T-helper 2 cell treated with Interferon-gamma antibody and Interleukin-4, amounts not matched to agents 100 ng/mL and 5 ng/mL, for 36 hours (primary cell): ENCODE data around the gene GAS2L1. TPM values are rescaled to one million over a fixed set of nuclear protein-coding genes. Genes with fewer than 3 reads are reported as not detected.

ENCODE experiments used
- total RNA-seq: library from RNA; stranded (reverse); gene quantifications from 2 replicates; pipeline ENCODE4 v1.2.3, GENCODE V29; 2022

GAS2L1 gene
- total RNA-seq, 1 donor from 2014 or later: 3.6 TPM

Other genes with a start within 250 kb of the GAS2L1 start
- gene C22orf31, start 244.8 kb upstream of the GAS2L1 start, total RNA-seq: not detected in 2 replicates
- gene KREMEN1, start 233.6 kb upstream of the GAS2L1 start, total RNA-seq: 0.05 and 0.23 TPM in 2 replicates
- 0.14 and 0.39 TPM in 2 replicates for gene EMID1, start 100.8 kb upstream of the GAS2L1 start, total RNA-seq
- 37.3 and 39.6 TPM in 2 replicates for gene RHBDD3, start 38.7 kb upstream of the GAS2L1 start, total RNA-seq
- 376 and 400 TPM in 2 replicates for gene EWSR1, start 38.4 kb upstream of the GAS2L1 start, total RNA-seq
- gene RASL10A, start 9.0 kb downstream of the GAS2L1 start, total RNA-seq: 0.45 and 0.64 TPM in 2 replicates
- gene AP1B1, start 81.9 kb downstream of the GAS2L1 start, total RNA-seq: 82.1 and 85.7 TPM in 2 replicates
- gene RFPL1, start 131.9 kb downstream of the GAS2L1 start, total RNA-seq: 0.11 TPM in 1 of 2 replicates, not detected in the other
- 3.9 and 4.5 TPM in 2 replicates for gene NEFH, start 173.6 kb downstream of the GAS2L1 start, total RNA-seq
- gene THOC5, start 247.1 kb downstream of the GAS2L1 start, total RNA-seq: 56.6 and 61.3 TPM in 2 replicates